GM15510 (cell line): ENCODE data around the gene HLA-B.

ENCODE experiments used
- POLR2A ChIP-seq: IDR thresholded peaks from 3 replicates; pipeline ENCODE4 v1.6.1; 2011; ENCODE audit warnings: borderline replicate concordance; ENCODE audit not compliant: insufficient read length; ENCODE audit errors: extremely low read depth

The HLA-B gene

DNA sequence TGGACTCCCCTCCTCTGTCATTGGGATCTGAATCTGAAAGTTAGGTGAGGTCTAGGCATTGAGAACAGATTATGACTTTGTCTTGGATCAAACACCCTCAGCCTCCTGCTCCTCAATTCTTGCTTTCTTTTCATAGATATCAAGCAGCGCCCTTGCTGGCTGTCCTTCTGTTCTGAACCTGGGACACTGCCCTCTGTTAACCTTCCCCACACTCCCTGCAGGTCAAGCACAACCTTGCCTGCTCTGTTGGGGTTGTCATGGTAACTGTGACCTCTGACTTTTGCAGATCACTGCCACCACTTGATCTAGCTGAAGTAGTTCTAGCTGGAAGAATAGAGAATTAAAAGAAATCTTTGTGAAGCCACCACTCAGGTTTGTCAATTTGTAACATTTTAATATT lies 30.0 kb upstream of the HLA-B start:
- TF ChIP-seq POLR2A, result no peak

DNA sequence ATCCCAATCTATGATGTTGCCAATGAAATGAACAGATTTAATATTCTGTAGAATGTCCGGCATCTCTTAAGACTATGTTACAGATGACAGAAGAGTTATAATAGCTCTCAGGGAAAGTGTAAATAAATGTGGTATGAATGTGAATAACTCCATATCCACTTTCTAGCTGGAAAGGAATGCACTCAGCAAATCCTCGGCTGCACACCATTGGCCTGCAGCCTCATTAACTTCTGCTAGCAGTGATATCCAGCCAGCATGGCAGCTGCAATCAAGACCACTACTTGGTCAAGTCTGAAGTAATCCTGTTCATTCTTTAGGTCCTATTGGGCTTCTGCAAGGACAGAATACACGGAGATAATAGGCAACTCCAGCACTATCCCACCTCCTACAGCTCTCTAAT lies 29.1 kb upstream of the HLA-B start:
- TF ChIP-seq POLR2A, result no peak

DNA sequence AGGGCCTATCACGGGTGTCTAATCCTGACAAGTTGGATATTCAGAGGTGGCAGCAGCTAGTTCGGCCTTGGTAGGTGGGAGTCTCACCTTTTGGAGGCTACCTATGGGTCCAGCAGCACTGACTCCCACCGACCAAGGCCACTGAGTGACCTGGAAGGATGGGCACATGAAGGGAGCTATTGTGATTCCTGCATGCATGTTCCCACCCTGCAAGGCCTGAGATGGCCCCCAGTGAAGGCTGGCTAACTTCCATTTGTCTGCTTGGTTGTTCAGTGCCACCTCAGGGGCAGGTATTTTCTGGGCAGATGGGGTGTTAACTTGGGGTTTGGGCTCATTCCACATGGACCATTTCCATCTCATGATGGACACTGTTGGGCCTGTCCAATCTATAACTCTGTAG lies 28.1 kb upstream of the HLA-B start:
- no peak for TF ChIP-seq POLR2A

DNA sequence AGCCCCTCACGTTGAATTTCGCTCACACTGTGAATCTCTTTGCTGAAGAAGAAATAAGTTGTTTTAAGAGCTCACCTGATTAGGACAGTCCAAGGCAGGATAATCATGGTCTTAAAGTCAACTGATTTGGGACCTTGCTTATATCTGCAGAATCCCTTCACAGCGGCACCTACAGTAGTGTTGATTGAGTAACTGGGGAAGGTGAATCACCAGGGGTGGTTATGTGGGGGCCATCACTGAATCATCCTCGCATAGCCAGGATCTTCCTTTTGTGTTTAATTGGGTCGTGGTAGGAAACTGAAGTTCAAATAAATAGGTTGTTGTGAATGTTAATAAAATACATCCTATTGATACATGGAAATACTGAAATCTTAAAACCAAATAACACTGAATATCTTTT lies 26.2 kb upstream of the HLA-B start:
- no peak for TF ChIP-seq POLR2A

DNA sequence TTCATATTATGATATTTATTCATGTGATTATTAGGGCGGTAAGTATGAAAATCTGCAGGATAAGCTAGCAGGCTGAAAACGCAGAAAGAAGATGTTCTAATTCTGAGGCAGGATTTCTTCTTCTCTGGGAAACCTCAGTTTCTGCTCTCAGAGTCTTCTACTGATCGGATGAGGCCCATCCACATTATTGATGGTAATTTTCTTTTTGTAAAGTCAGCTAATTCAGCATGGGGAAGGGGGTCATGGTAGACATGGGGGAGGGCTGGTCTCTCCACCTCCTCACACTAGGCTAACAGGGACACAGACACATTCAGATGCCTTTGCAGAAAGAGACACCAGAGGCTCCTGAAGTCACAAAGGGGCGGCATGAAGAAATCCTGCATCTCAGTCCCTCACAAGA lies 24.7 kb upstream of the HLA-B start:
- TF ChIP-seq POLR2A, result no peak

DNA sequence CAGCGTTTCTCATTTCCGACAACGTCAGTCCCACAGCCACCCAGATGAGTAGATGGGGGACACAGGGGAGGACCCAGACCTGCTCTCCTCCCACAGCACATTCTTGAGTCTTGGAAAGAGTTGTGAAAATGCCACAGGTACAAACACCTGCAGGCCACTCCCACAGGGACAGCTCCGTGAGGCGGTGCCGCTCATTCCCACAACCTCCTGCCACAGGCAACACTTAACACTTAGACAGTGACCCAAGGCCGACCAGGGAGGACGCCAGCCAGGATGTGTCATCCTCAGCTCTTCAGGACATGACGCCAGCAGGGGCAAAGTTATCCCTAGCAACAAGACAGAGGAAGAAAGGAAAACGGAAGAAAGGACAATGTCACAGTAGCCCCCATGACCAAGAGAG lies 22.9 kb upstream of the HLA-B start:
- no peak for TF ChIP-seq POLR2A

DNA sequence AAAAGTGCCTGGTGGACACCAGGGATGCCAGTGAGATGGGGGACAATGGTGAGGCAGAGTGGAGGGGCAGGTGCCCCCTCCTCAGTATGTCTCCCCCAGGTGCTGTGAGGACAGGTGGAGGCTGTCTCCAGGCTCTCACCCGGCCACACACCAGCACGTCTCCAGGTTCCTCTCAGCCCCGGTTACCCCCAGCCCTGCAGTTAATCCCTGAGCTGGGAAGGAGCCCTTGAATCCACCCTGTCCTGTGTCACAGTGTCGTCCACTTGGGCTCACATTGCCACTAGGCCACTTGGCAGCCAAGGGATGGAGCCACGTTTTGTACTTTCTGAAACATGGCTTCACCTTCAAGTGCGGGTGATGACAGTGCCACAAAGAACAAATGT lies 21.7 kb upstream of the HLA-B start:
- no peak for TF ChIP-seq POLR2A

DNA sequence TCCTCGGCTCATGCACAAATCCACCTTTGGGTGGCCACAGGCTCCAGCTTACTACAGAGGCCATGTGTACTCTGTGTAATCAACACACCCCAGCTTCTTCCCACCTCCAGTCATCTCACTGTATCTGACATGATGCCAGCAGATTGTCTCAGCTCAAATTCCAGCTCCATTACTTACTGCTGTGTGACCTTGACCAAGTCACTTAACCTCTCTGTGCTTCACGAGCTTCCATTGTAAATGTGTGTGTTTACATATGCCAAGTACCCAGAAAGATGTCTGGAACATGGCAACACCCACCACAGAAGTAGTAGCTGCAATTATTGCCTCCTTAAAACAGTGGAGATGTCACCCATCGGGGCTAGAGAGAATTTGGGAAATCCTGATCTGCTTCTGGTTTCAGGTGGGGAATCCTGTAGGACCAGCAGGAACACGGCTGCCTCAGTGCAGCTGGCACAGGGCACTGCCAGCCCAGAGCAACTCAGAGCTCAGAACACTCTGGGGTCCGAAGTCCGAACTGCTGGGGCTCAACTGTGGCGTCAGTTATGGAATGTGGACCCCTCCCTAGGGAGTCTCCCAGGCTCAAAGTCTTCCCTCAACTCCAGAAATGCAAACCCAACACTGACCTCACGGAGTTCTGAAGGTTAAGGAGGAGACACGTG lies 21.2 kb upstream of the HLA-B start:
- no peak for TF ChIP-seq POLR2A

DNA sequence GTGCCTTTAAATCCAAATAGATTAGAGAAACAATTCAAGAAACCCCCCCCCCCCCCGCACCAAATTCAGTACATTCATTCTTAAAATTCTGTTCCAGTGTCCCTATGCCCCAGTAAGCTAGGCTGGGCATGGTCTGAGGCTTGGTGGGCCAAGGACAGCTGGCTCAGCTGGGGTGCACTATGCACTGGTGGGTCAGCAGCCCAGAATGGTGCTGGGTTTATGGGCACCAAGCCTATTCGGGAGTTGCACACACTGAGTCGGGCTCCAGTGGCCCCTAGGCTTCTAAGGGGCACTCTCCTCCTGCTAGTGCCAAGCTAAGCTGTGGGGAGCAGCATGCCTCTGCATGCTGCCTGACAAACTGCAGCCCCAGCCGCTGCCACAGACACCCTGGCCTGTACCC lies 20.1 kb upstream of the HLA-B start:
- no peak for TF ChIP-seq POLR2A

DNA sequence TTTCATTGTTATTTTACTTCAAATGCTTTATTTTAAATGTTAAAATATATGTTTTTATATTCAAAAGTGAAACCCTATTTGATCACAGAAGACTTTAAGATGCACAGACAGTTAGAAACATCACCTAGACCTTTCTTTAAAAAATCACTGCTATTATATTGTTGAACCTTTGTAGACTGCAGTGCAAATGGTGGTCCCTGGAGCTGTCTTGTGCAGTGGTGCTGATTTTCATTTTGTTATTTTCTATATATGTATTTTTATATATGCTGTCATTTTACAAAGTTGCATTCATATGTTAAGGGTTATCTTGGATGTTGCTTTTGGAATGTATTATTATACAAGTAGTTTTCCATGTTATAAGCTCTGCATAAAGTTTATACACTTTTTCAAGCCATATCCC lies 18.7 kb upstream of the HLA-B start:
- TF ChIP-seq POLR2A, result no peak

DNA sequence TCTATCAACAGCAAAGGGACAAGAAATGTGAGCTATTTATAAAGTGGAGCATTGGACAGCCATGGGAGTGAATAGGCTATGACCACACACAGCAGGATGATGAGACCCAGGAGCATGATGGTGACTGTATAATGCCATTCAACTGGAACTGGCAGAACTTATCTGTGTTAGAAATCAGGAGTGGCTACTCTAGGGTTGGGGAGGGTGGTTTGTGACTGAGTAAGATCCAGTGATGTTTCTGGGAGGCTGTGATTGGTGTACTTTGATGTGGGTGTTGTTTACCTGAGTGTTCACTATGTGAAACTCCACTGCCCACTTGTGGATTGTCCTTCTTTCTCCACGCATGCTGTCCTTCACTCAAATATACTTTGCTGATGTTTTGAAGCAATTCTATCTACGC lies 11.5 kb upstream of the HLA-B start:
- TF ChIP-seq POLR2A, result no peak

DNA sequence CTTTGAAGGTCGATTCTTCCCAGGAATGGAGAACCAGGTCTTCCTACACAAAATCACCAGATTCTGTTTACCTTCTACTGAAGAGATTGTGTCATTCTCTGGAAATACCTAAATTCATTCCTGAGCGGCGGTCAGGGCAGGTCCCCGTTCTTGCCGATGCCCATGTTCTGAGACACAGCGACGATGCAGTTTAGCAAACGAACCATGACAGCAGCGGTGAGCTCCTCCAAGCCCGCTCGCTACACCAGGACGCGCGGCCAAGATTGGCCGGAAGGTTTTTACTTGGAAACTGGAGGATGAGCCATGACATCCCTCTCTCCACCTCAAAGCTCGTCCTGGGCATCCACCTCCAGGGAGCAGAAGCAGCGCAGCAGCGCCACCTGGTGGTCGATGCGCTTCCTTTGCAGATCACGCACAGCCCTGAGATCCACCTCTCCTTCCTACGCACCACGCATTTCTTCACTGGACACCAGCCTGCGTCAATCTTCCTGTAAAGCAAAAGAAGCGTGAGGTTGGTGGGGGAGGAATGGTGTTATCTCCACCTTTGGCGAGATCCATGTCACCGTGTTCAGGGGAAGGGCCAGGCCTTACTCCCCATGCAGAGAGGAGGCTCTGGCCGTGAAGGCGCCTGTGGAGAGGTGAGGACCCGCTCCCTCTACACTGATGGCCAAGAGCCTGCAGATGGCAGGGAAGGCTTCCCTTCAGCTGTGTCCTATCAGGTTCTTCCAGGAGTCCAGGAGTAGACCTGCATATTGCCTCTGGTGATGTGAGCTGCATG lies 9.9 kb upstream of the HLA-B start:
- TF ChIP-seq POLR2A, result no peak

DNA sequence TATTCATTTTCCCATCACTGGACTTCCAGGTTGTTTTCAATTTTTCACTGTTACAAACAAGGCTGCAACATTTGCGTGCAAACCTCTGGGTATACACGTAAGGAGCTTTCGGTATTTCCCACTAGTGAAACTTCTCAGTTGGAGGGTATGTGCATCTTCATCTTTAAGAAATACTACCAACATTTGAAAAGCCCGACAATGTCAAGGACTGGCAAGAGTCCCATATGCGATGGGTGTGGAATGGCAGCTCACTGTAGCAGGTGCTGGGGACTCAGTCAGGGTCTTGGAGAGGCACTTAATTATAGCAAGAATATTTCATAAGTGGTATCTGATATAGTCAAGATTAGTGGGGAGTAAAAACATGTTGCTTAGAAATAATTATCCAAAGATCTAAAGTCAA lies 8.9 kb upstream of the HLA-B start:
- no peak for TF ChIP-seq POLR2A

DNA sequence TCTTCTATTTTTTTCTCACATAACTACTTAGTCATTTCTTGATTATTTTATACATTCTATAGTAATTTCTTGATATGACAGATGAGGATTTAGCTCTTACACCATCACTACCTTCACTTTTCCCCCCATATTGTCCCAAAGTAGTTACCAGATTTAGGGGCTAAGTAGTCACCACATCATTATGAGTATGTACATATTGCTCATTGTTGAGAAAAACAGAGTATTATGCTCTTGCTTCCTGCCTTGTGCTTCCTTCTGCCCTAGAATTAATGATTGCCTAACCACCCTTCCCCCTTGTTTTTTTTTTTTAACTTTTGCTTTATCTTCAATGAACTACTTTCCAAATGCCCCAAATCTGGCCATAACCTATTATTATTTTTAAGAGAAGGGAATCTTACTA lies 6.8 kb upstream of the HLA-B start:
- TF ChIP-seq POLR2A, result no peak

DNA sequence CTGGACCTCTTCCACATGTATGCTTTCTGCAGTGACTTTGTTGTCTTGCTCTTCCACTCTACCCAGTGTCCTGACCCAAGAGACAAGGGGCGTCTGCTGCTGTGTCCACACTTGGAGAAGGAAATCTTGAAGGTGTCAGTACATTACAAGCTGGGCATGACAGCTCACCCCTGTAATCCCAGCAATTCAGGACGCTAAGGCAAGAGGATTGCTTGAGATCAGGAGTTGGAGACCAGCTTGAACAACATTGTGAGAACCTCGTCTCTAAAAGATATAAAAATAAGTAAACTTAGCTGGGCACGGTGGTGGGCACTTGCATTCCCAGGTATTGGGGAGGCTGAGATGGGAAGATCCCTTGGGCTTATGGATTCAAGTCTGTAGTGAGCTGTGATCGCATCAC lies 5.8 kb upstream of the HLA-B start:
- TF ChIP-seq POLR2A, result no peak

DNA sequence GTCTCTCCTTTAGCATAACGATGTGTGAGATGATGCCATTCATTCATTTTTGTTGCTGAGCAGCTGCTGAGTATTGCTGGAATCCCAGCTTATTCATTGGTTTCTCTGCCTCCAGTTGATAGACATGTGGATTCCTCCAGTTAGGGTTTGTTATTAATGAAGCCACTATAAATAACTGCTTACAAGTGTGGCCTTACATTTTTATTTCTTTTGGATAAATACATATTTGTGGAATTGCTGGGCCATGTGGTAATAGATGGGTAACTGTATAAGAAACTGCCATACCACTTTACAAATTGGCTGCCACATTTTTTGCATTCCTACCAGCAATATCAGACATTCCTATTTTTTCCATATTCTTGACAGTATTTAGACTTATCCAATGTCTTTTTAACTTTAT lies 2.6 kb upstream of the HLA-B start:
- no peak for TF ChIP-seq POLR2A

DNA sequence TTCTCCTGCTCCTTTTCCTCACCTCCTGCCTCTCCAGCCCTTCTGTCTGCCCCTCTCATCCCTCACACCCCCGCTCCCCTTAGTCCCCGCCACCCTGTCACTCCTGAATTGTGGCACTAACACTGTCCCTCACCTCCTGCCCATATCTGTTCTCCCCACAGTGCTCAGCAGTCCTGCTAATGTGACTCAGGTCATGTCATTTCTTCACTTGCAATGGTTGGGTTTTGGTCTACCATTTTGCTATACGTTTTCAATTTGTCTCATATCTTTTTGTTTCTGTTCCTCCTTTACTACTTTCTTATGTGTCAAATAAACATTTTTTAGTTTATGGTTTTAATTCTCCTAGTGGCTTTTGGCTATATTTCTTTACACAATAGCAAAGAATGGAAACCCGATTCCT lies 1.3 kb upstream of the HLA-B start:
- TF ChIP-seq POLR2A, result no peak

DNA sequence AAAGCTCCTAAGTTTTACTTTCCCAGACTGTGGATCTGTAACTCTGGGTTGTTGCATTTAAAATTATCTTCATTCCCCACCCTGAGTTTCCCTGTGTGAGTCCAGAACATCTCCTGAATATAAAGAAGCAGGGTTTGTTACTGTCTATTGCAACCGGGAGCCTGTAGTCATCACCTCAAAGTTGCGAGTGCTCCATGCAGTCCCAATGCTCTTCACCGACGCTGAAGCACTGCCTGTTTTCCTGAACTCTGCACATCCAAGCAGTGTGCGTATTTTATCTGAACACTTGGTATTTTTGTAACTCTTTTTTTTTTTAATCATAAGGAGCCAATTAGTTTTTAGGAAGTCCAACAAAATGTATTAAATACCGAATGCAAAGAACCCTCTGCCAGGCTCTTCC lies 907 bp upstream of the HLA-B start:
- TF ChIP-seq POLR2A, result no peak
